LNCAP (cell line): Measurements from ENCODE around the gene RAMP3.

ENCODE experiments used
- CTCF ChIP-seq: fragments of 450-650 bp; IDR thresholded peaks from 2 replicates; pipeline ENCODE4 v1.5.1; 2017; ENCODE audit warnings: mild to moderate bottlenecking

The RAMP3 gene

GRCh38 chr7:45118292-45118691 is 39.3 kb upstream of the RAMP3 start:
- TF ChIP-seq CTCF: no peak

- no peak for TF ChIP-seq CTCF
Measured at GRCh38 chr7:45118889-45119331, 38.7 kb upstream of the RAMP3 start.

- no peak for TF ChIP-seq CTCF
Measured at GRCh38 chr7:45119550-45119949, 38.0 kb upstream of the RAMP3 start.

GRCh38 chr7:45122975-45123860 is 34.4 kb upstream of the RAMP3 start:
- no peak for TF ChIP-seq CTCF

GRCh38 chr7:45123913-45124710 is 33.5 kb upstream of the RAMP3 start:
- no peak for TF ChIP-seq CTCF

- no peak for TF ChIP-seq CTCF
Measured at GRCh38 chr7:45125193-45125904, 32.2 kb upstream of the RAMP3 start.

GRCh38 chr7:45126201-45126600 is 31.4 kb upstream of the RAMP3 start:
- no peak for TF ChIP-seq CTCF
